Mucosa of descending colon (tissue), 3 donors: ENCODE data around the gene POLRMT. TPM values are rescaled to one million over a fixed set of nuclear protein-coding genes. Genes with fewer than 3 reads are reported as not detected.
"Not testable (repeated sequence)": the region's sequence is repeated elsewhere in the genome, so short reads cannot be mapped to it uniquely, and the experiment has no call there.

Source experiments
- ATAC-seq: fragments of 200-7000 bp; cut with Tn5 transposase; one replicate; pipeline ENCODE4 v1.9.1; 2020; ENCODE audit warnings: mild to moderate bottlenecking, moderate library complexity
- DNase-seq, 3 donors: peaks; one replicate each; pipeline ENCODE4 v3.0.0-alpha.2; 2020
- H3K36me3 ChIP-seq: fragments of 200-600 bp; one replicate; pipeline ENCODE4 v1.8.0; 2021; ENCODE audit warnings: low read depth, mild to moderate bottlenecking
- H3K4me1 ChIP-seq: fragments of 200-600 bp; one replicate; pipeline ENCODE4 v1.8.0; 2021; ENCODE audit warnings: low read depth, mild to moderate bottlenecking
- H3K4me3 ChIP-seq: fragments of 200-600 bp; one replicate; pipeline ENCODE4 v1.8.0; 2021; ENCODE audit warnings: mild to moderate bottlenecking
- H3K9me3 ChIP-seq: fragments of 200-600 bp; one replicate; pipeline ENCODE4 v1.8.0; 2021; ENCODE audit warnings: mild to moderate bottlenecking
- CTCF ChIP-seq: fragments of 200-600 bp; IDR thresholded peaks from one replicate; pipeline ENCODE4 v1.8.0; 2022; ENCODE audit warnings: antibody characterized with exemption, mild to moderate bottlenecking
- intact Hi-C, 2 donors: fragments of 100-400 bp; cut with DNase I in 1 of 2; cut with micrococcal nuclease in 1 of 2; formaldehyde crosslinking; loops; one replicate each; pipeline versions ENCODE4 v1.11.0 to v1.11.1; 2022; cut with DNase I, micrococcal nuclease
- total RNA-seq, 3 donors: library from RNA; stranded (reverse); fragmentation: NEBNext Ultra II Directional in 2 of 3; extraction: Animal tissue kit (Norgen Biotek cat#: 25700) in 2 of 3; gene quantifications; one replicate each; pipeline versions ENCODE4 v1.2.1 to v1.2.4, GENCODE V29; 2021 to 2023
- donor health status: DM: no; HTN: no; CAD: no; lungs with moderate emphysema.
- donor health status: DM: no; HTN: no; CAD: no.
- donor health status: DM: no; HTN: yes; CAD: no.

POLRMT gene
- total RNA-seq, 3 donors from 2014 or later = 48.3 to 61.1 (median 51.1) TPM

DNA sequence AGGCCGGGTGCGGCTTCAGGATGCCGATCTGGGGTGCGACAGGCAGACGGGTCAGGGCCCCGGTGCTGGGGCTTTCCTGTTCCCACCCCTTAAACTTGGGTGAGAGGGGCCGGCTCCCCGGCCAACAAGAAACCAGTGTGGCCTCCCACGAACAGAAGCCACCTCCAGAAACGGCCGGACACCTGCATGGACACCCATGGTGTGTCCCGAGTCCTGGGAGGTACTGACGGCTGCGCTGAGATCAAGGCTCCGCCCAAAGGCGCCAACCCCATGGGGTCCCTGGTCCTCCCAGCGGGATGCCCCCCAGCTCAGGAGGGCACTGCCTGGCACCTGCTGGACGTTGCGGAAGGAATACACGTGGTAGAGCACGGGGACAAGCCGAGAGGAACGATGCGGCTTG, 11.5 kb downstream of the POLRMT start:
- no peak for DNase-seq
- peaks cover 12% of the 10 kb centered on the region for H3K36me3 ChIP-seq
- TF ChIP-seq CTCF = no peak
- intact Hi-C loops = no loop called here
- no peak overlapping the region for H3K4me3 ChIP-seq
- no peak for ATAC-seq
- H3K4me1 ChIP-seq = no peaks in the 10 kb centered on the region
- no peaks in the 10 kb centered on the region for H3K9me3 ChIP-seq

- intact Hi-C loops, ATAC-seq, H3K9me3 ChIP-seq, H3K4me3 ChIP-seq, H3K4me1 ChIP-seq: not testable (repeated sequence)
- DNase-seq = peak in 1 of 3 donors; percentile 51
- H3K36me3 ChIP-seq = peaks cover 12% of the 10 kb centered on the region
Measured at GRCh38 chr19:621191-621590, 12.1 kb downstream of the POLRMT start.

DNA sequence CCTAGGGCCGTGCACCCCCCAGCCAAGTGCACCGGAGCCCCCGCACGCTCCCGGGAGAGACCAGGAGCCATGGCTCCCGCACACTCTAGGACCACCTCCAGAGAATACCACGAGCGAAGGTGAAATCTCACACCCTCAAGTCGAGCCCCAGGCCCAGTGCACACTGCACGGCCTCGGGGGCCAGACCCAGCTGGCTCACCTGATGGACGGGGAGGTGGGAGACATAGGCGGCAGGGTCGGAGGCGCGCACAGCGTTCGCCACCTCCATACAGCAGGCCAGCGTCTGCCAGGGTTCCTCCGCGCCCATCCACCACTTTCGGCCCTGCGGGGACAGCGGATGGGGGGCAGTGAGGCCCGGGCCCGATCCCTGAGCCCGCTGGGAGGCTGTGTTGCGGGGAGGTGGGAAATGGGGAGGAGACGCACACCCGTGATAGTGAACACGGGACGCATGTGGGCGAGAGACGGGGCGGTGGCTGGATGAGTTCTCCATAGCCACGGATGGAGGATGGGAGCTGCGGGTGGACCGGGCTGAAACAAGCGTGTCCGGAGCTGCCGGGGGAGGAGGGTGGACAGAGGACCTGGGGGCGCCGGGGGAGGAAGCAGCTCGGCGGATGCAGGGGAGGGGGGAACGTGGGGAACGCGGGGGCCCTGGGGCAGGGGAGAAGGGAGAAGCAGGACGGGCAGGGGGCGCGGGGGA, 13.0 kb downstream of the POLRMT start:
- no peak for ATAC-seq
- TF ChIP-seq CTCF = no peak
- H3K4me3 ChIP-seq = no peak overlapping the region
- DNase-seq = no peak
- no peaks in the 10 kb centered on the region for H3K9me3 ChIP-seq
- intact Hi-C loops = no loop called here
- H3K4me1 ChIP-seq = no peaks in the 10 kb centered on the region
- peaks cover 12% of the 10 kb centered on the region for H3K36me3 ChIP-seq

- ATAC-seq (no peak), DNase-seq (no peak)
- Histone ChIP-seq H3K4me3 (no peak overlapping the region), H3K9me3 (no peaks in the 10 kb centered on the region), H3K36me3 (peaks cover 12% of the 10 kb centered on the region), H3K4me1 (no peaks in the 10 kb centered on the region)
- intact Hi-C loops = no loop called here
- TF ChIP-seq CTCF = no peak
Measured at GRCh38 chr19:619286-620002, 13.9 kb downstream of the POLRMT start.

DNA sequence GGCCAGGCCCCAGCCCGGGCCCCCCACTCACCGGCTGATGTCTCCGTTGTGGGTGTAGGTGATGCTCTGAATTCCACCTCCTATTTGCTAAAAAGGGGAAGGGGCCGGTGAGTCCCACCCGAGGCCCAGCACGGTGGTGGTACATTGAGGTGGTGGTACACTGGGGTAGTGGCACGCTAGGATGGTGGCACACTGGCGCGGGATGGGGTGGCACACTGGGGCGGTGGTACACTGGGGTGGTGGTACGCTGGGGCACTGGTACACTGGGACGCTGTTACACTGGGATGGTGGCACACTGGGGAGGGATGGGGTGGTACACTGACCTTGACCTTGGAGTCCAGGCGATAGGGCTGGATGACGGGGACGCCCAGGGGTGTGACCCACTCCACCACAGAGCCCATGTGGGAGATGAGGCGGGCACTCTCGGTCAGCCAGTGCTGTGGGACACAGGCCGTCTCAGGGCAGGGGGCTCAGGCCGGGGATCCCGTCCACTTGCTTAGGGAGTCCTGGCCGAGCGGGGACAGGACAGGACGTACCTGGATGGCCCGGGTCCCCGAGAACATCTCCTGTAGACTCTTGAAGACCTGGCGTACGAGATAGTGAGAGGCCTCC, 14.6 kb downstream of the POLRMT start:
- H3K4me3 ChIP-seq = no peak overlapping the region
- DNase-seq = no peak
- no peaks in the 10 kb centered on the region for H3K9me3 ChIP-seq
- ATAC-seq = no peak
- H3K36me3 ChIP-seq = peaks cover 12% of the 10 kb centered on the region
- intact Hi-C loops = no loop called here
- H3K4me1 ChIP-seq = no peaks in the 10 kb centered on the region
- TF ChIP-seq CTCF = no peak

- Histone ChIP-seq H3K36me3 (peaks cover 12% of the 10 kb centered on the region), H3K4me3 (no peak overlapping the region), H3K9me3 (no peaks in the 10 kb centered on the region), H3K4me1 (no peaks in the 10 kb centered on the region)
- TF ChIP-seq CTCF = no peak
- DNase-seq (no peak), ATAC-seq (no peak)
- intact Hi-C loops = no loop called here
Measured at GRCh38 chr19:618247-618619, 15.1 kb downstream of the POLRMT start.
